Central memory CD8-positive, alpha-beta T cell (primary cell): ENCODE data around the gene CLP1.

ENCODE experiments used
- ATAC-seq: fragments of 150-1000 bp; cut with Tn5 transposase; replicated peaks from 2 replicates; pipeline ENCODE4 v1.10.0; 2022; ENCODE audit warnings: mild to moderate bottlenecking, moderate FRiP score, moderate number of reproducible peaks; ENCODE audit not compliant: poor library complexity, severe bottlenecking; ENCODE audit errors: extremely low read depth
- DNase-seq, 2 donors: peaks; one replicate each; pipeline ENCODE4 v3.0.0; 2021; ENCODE audit warnings: low spot score in 2 of 2
- H3K27ac Mint-ChIP-seq: one replicate; pipeline ENCODE4 v1.8.0; 2022; ENCODE audit warnings: low read depth, mild to moderate bottlenecking, moderate library complexity, mixed read lengths
- H3K27me3 Mint-ChIP-seq: one replicate; pipeline ENCODE4 v1.8.0; 2022; ENCODE audit warnings: mixed read lengths
- H3K36me3 Mint-ChIP-seq: one replicate; pipeline ENCODE4 v1.8.0; 2022; ENCODE audit warnings: mild to moderate bottlenecking, moderate library complexity, mixed read lengths; ENCODE audit not compliant: insufficient read depth
- H3K4me1 Mint-ChIP-seq: one replicate; pipeline ENCODE4 v1.8.0; 2022; ENCODE audit warnings: mixed read lengths
- H3K4me3 Mint-ChIP-seq: one replicate; pipeline ENCODE4 v1.8.0; 2022; ENCODE audit warnings: mild to moderate bottlenecking, moderate library complexity, mixed read lengths
- H3K9me3 Mint-ChIP-seq: one replicate; pipeline ENCODE4 v1.8.0; 2022; ENCODE audit warnings: mixed read lengths

The CLP1 gene

DNA sequence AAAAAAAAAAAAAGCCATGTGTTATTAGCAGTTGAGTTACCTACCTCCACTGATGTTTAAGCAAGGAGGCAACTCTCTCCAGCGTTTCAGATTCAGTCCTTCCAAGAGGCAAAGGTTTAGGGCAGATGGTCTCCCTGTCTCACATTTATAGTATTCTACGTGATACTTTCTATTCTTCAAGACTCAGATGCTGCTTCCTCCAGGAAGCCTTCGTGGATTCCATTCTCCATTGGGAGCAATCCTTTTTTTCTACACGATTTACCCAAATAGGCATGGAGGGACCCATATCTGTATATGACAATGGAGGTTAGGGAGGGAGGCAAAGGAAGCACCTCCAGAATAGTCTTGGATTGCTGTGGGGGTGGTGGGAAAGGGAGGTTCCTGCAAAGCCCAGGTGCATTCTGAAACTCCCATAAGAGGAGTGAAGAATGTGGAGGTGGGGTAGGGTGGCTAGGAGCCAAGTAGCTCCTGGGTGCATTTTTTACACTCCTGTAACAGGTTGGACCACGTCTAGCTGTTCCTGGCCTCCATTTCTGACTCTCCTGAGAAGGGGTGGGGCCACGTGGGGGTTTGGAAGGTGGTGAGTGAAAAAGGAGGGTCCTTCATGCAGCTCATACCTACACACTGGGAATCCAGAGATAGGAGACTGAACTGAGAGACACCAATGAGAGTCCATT, 24.0 kb upstream of the CLP1 start:
- DNase-seq (no peak), ATAC-seq (no peak)
- peaks cover 9% of the 10 kb centered on the region for H3K4me1 Mint-ChIP-seq
- peaks cover 1% of the 10 kb centered on the region for H3K36me3 Mint-ChIP-seq
- no peak overlapping the region for H3K4me3 Mint-ChIP-seq
- no peak overlapping the region for H3K27ac Mint-ChIP-seq
- H3K27me3 Mint-ChIP-seq = peaks cover 55% of the 10 kb centered on the region
- no peaks in the 10 kb centered on the region for H3K9me3 Mint-ChIP-seq

DNA sequence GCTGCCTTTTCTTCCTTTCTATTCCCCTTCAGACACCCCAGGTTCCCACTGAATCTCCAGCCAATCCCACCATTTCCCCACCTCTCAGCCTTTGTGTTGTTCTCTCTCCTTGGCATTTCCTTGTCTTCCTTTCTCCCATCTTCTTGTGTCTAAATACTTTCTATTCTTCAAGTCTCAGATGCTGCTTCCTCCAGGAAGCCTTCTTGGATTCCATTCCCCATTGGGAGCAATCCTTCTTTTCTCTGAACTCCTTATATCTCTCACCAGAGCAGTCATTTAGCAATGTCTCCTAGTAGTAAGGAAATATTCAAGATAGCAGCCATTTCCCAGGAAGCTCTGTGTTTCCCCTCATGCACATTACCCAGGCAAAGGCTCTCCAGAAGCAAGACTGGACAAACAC, 23.3 kb upstream of the CLP1 start:
- ATAC-seq (no peak), DNase-seq (no peak)
- Mint-ChIP-seq H3K4me3 (no peak overlapping the region), H3K36me3 (peaks cover 4% of the 10 kb centered on the region), H3K9me3 (no peaks in the 10 kb centered on the region), H3K27me3 (peaks cover 62% of the 10 kb centered on the region), H3K4me1 (peaks cover 17% of the 10 kb centered on the region), H3K27ac (no peak overlapping the region)

DNA sequence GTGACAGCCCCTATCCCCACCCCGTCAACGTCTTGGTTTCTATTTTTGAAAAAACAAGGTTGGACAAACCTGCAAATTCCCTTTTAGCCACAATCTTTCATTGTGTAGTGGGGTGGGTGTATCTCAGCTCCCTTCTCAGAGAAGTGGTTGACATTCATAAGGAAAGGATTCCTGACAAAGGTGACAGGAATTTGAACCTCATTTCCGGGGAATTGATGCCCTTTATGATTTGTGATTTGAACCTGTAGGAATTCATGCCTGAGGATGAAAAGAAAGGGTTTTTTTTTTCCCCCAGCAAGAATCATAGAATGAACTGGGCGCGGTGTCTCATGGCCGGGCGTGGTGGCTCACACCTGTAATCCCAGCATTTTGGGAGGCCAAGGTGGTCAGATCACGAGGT, 22.3 kb upstream of the CLP1 start:
- peaks cover 6% of the 10 kb centered on the region for H3K36me3 Mint-ChIP-seq
- H3K4me1 Mint-ChIP-seq = peaks cover 17% of the 10 kb centered on the region
- H3K9me3 Mint-ChIP-seq = no peaks in the 10 kb centered on the region
- peaks cover 64% of the 10 kb centered on the region for H3K27me3 Mint-ChIP-seq
- no peak overlapping the region for H3K27ac Mint-ChIP-seq
- H3K4me3 Mint-ChIP-seq = no peak overlapping the region
- no peak for ATAC-seq
- no peak for DNase-seq

DNA sequence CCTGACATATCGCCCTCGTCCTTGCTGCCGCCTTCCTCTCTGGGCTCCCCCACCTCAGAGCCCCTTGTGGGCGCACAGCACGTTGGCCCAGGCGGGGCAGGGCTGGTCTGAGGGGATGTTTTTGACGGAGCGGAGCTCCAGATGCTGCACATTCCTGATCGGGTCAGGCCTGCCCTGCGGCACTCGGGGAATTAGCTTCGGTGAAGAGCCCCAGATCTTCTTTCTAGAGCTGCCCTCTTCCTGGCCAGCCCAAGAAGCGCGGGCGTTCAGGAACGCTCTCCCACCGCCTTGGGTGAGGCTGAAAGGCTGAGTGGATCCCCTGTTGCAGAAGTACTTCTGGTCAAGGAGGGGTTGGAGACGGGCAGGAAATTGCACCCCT, 19.9 kb upstream of the CLP1 start:
- DNase-seq (no peak), ATAC-seq (no peak)
- peaks cover 49% of the 10 kb centered on the region for H3K27me3 Mint-ChIP-seq
- peaks cover 17% of the 10 kb centered on the region for H3K4me1 Mint-ChIP-seq
- H3K4me3 Mint-ChIP-seq = peak overlapping the region; percentile 86
- peak overlapping the region; percentile 48 for H3K27ac Mint-ChIP-seq
- peaks cover 6% of the 10 kb centered on the region for H3K36me3 Mint-ChIP-seq
- H3K9me3 Mint-ChIP-seq = no peaks in the 10 kb centered on the region

DNA sequence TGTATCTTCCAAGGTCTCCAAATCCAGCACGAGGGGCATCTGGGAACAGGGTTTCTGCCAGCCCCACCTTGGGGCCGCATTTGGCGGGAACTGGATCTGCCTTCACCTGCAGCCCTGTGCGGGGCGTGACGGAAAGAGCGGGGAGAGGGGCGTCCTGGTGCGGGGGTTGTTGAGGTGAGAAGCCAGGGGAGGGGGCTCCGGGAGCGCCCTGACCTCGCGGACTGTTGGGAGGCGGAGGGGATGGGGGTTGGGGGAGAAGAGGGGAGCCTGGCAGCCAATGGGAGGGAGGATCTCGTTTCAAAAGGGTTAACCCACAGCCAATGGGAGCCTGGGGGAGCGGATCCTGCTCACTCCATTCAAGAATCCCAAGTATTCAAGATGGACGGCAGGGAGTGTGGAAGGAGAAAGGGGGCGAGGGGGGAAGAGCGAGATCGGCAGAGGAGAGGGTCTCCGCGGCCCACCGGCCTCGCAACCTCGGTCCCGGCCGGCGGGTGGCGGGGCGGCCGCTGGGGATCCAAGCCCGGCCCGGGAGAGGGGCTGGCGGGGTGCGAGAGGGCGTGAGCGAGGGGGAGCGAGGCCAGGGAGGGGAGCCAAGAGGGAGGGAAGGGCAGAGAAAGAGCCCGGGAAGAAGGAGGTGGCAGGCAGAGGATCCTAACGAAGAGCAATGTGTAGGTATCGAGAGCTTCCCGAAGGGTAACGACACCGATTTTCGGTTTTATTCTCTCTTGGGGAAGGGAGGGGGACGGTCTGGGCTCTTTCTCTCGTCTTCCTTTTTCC, 19.4 kb upstream of the CLP1 start:
- peak overlapping the region; percentile 48 for H3K27ac Mint-ChIP-seq
- DNase-seq (no peak), ATAC-seq (peak; percentile 54)
- peaks cover 55% of the 10 kb centered on the region for H3K27me3 Mint-ChIP-seq
- peaks cover 17% of the 10 kb centered on the region for H3K4me1 Mint-ChIP-seq
- no peaks in the 10 kb centered on the region for H3K9me3 Mint-ChIP-seq
- peak overlapping the region; percentile 86 for H3K4me3 Mint-ChIP-seq
- H3K36me3 Mint-ChIP-seq = peaks cover 6% of the 10 kb centered on the region

DNA sequence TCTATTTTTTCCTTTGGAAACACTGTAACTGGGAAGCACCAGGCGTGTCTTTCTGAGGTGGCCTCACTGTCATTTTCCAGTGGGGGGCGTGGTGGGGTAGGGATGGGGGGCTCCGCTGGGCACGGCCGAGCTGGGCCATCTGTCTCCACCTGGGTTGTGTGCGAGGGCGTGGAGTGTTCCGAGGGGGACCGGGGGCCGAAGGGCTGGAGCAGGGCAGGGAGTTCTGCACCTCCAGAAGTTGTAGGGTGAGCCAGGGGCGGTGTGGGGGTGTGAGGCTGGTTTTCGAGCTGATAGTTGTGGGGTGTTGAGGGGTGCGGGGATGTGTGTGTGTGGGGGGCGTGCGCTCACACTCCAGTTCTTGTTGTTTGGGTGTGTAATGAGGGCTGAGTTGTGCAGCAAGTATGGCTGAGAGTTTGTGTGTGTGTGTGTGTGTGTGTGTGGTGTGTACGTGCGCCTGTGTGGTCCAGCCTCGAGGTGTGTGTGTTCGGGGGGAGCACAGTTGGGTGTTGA, 18.7 kb upstream of the CLP1 start:
- Mint-ChIP-seq H3K27me3 (peaks cover 56% of the 10 kb centered on the region), H3K4me3 (peak overlapping the region; percentile 86), H3K36me3 (peaks cover 6% of the 10 kb centered on the region), H3K9me3 (no peaks in the 10 kb centered on the region), H3K4me1 (peaks cover 17% of the 10 kb centered on the region), H3K27ac (no peak overlapping the region)
- ATAC-seq (peak; percentile 29), DNase-seq (no peak)

DNA sequence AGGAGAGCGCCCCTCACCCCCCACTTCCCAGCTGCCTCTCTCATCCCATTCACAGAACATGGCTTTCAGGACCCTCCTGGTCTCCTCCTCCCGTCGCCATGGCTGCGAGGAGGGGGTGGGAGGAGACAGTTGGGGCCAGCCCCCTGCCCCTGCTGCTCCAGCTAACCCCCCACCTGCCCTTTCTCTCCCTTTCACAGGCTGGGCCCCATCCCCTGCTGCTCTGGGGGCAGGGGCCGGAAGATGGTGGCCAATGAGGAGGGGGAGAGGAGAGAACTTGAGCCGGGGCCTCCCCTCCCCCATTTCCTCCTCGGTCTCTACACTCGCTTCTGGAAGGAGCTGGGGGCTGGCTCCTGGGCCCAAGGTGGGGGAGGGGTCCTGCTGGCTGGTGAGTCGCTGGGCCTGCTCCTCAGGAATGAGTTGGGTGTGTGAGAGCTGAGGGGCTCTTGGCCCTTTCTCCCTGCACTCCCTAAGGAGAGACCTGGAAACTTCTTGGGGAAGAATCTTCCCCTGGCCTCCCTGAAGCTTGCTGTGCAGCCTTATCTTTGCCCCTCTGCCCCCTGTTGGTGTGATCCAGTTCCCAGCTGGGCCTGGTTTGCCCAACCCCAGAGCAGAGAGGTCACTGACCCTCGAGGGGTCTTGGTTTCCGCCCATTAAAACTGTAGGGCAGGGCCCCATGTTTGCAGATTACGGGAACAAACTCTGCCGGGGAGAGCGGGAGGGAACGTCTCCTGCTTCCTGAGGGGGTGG, 18.1 kb upstream of the CLP1 start:
- H3K4me3 Mint-ChIP-seq = peak overlapping the region; percentile 86
- ATAC-seq = no peak
- H3K4me1 Mint-ChIP-seq = peaks cover 17% of the 10 kb centered on the region
- no peak overlapping the region for H3K27ac Mint-ChIP-seq
- no peak for DNase-seq
- H3K9me3 Mint-ChIP-seq = no peaks in the 10 kb centered on the region
- peaks cover 56% of the 10 kb centered on the region for H3K27me3 Mint-ChIP-seq
- H3K36me3 Mint-ChIP-seq = peaks cover 6% of the 10 kb centered on the region

DNA sequence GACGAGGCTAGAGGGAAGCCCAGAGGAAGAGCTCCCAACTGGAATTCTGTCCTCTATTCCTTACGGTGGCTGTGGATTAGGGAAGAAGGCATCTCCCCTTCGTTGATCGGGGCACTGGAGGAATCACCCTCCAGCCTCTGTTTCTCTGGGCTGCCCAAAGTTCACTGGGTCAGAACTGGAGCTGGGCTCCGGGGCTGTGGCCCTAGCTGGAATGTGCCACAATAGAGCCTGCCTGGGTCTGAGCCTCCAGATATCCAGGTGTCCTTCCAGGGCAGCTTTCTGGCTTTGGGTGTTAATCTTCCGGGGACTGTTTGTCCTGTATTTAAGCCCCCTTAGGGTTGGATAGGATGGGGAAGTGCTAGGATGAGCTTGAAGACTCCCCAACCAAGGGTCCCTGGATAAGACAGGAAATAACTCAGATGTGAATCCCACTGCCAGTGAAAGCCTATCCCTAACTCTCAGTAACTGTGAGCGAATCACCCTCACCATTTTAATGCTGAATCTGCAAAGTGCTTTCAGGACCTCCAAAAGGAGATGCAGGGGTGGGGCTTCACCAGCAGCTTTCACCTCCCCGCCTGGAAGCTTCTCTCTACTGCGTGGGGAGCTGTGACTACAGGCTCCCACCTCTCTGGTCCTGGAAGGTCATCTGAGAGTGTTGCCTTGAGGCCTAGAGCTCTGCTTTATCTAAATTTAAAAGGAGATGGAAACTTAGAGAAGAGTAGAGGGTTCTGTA, 17.3 kb upstream of the CLP1 start:
- H3K27ac Mint-ChIP-seq = no peak overlapping the region
- H3K4me3 Mint-ChIP-seq = peak overlapping the region; percentile 86
- H3K9me3 Mint-ChIP-seq = no peaks in the 10 kb centered on the region
- peaks cover 6% of the 10 kb centered on the region for H3K36me3 Mint-ChIP-seq
- peaks cover 56% of the 10 kb centered on the region for H3K27me3 Mint-ChIP-seq
- no peak for ATAC-seq
- DNase-seq = no peak
- H3K4me1 Mint-ChIP-seq = peaks cover 17% of the 10 kb centered on the region

DNA sequence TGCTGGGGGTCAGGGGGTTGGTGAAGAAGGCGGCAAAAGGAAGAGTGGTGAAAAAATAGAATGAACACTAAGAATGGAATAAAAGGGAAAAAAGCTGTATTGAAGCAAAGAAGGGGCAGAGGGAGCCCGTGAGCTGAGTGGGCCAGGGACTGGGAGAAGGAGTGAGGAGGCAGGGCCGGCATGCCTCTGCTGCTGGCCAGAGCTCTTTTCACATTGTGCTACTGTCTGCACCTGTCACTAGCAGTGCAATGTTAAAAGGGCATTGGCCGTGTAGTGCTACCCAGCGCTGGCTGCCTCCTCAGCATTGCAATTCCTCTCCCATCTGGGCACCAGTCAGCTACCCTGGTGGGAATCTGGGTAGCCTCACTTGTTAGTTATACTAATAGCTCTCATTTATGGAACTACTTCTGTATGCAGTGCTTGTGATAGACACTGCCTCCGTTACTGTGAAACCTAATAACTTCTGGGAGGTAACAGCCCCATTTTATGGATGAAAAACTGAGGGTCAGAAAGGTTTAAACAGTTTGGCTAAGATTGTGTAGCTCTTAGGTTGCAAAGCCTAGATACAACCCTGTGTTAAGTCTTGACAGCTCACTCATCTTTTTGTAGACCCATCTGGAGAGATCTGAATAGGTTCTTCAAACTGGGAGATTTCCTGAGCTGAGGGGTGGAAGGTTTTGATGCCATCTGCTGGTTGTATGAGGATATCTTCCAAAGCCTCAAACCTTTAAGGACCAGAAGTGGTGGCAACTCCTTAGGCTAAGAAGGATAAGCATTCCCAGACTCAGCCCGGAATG, 16.4 kb upstream of the CLP1 start:
- DNase-seq (no peak), ATAC-seq (no peak)
- H3K27me3 Mint-ChIP-seq = peaks cover 65% of the 10 kb centered on the region
- no peaks in the 10 kb centered on the region for H3K9me3 Mint-ChIP-seq
- peaks cover 17% of the 10 kb centered on the region for H3K4me1 Mint-ChIP-seq
- peaks cover 6% of the 10 kb centered on the region for H3K36me3 Mint-ChIP-seq
- no peak overlapping the region for H3K27ac Mint-ChIP-seq
- no peak overlapping the region for H3K4me3 Mint-ChIP-seq

DNA sequence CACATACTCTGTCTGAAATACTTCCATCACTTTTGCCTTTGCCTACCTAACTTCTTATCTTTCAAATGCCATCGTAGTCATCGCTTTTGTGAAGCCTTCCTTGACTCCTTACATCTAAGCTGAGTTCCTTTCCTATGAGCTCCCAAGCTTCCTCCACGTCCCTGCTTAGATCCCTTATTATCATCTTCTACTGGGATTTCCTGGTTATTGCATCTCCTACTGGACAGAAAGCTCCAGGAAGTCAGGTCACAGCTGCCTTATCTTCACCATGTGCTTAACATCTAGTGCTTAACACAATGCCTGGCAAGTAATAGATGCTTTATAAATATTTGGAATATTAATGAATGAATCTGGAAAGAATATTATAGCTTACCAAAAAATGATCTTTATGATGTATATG, 13.8 kb upstream of the CLP1 start:
- H3K4me1 Mint-ChIP-seq = peaks cover 18% of the 10 kb centered on the region
- H3K4me3 Mint-ChIP-seq = no peak overlapping the region
- no peaks in the 10 kb centered on the region for H3K9me3 Mint-ChIP-seq
- H3K27me3 Mint-ChIP-seq = peaks cover 68% of the 10 kb centered on the region
- ATAC-seq (no peak), DNase-seq (no peak)
- H3K36me3 Mint-ChIP-seq = peaks cover 3% of the 10 kb centered on the region
- no peak overlapping the region for H3K27ac Mint-ChIP-seq

DNA sequence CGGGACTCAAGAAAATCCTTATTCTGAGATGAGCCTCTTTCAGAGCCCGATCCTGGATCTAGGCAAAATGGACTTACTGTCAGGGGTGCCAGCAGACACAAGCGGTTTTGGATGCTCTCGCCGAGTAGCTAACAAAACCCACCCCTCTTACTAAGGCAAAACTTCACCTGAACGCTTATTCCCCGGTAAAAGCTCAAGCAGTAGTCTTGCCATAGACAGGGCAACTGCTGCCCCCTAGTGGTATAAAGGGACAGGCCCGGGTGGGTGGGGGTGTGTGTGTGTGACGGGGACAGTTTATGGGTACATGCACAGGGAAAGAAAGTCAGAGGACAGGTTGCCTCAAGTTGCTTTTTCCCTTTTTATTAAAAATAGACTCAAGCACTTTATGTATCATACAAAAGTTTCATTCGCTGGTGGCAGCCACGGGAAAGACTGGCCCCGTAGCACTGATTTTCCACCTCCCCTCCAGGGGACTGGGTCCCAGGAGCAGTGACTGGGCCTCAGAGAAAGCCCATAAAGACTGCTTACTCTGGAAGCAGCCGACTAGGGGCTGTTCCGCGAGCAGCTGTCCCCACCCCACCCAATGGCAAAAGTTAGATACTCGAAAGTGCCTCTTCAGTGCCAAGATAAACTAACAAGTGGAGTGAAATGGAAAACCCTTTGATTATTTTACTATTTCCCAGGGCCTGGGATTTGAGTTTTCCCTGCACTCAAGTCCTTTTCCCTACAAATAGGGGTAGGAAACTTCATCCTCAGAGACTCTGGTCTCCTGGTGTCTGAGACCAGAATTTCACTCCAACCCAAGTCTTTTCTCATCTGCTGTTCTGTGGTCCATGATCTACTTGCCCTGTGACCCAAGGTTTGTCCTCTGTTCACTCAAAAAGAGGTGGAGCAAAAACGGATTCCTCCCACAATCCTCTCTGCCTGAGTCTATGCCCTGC, 12.5 kb upstream of the CLP1 start:
- Mint-ChIP-seq H3K4me1 (peaks cover 25% of the 10 kb centered on the region), H3K36me3 (peaks cover 5% of the 10 kb centered on the region), H3K27ac (no peak overlapping the region), H3K9me3 (no peaks in the 10 kb centered on the region), H3K27me3 (peaks cover 66% of the 10 kb centered on the region), H3K4me3 (no peak overlapping the region)
- peak; percentile 74 to 76 for DNase-seq
- peak; percentile 69 for ATAC-seq
